Naive thymus-derived CD4-positive, alpha-beta T cell (primary cell): ENCODE data around the gene TMEM120A. TPM values are rescaled to one million over a fixed set of nuclear protein-coding genes. Genes with fewer than 3 reads are reported as not detected.

Experiments
- ATAC-seq: fragments of 150-1000 bp; cut with Tn5 transposase; 2 replicates; pipeline ENCODE4 v1.10.0; 2021; ENCODE audit warnings: mild to moderate bottlenecking, moderate library complexity
- CTCF ChIA-PET: fragments of 350-600 bp; sonication (Branson Sonifier 250); formaldehyde crosslinking; loops from one replicate; lab custom pipeline; 2021; ENCODE audit warnings: antibody characterized with exemption; lab: Charles Lee
- POLR2A ChIA-PET: fragments of 350-600 bp; sonication (Branson Sonifier 250); formaldehyde crosslinking; loops from one replicate; lab custom pipeline; 2021; ENCODE audit warnings: antibody characterized with exemption, inconsistent platforms; lab: Charles Lee
- DNase-seq, 9 donors: peaks; one replicate each; pipeline versions ENCODE4 v3.0.0 to v3.0.0-alpha.2; 2020 to 2022; ENCODE audit warnings: mixed read lengths in 1 of 9
- H3K27ac ChIP-seq: one replicate; pipeline ENCODE4 v1.7.0; 2013; ENCODE audit warnings: mild to moderate bottlenecking, low read depth, low read length, moderate library complexity
- H3K27me3 ChIP-seq, 2 donors: one replicate each; pipeline ENCODE4 v1.7.0; 2013; ENCODE audit warnings: low read length in 2 of 2, mild to moderate bottlenecking in 2 of 2, moderate library complexity in 2 of 2; ENCODE audit not compliant: control insufficient read depth in 2 of 2, insufficient read depth in 2 of 2
- H3K36me3 ChIP-seq, 3 experiments: 1 replicate in 2 of 3; 2 replicates in 1 of 3; pipeline ENCODE4 v1.7.0; 2013; ENCODE audit warnings: low read length in 3 of 3, mild to moderate bottlenecking in 3 of 3, moderate library complexity in 1 of 3; ENCODE audit not compliant: insufficient read depth in 3 of 3, control insufficient read depth in 2 of 3
- H3K4me1 ChIP-seq, 2 donors: one replicate each; pipeline ENCODE4 v1.7.0; 2013; ENCODE audit warnings: low read length in 2 of 2, mild to moderate bottlenecking in 2 of 2, moderate library complexity in 1 of 2; ENCODE audit not compliant: control insufficient read depth in 2 of 2, insufficient read depth in 2 of 2
- H3K4me3 ChIP-seq: 2 replicates; pipeline ENCODE4 v1.7.0; 2013; ENCODE audit warnings: mild to moderate bottlenecking, low read length
- H3K9me3 ChIP-seq, 3 experiments: 1 replicate in 2 of 3; 2 replicates in 1 of 3; pipeline ENCODE4 v1.7.0; 2013; ENCODE audit warnings: low read length in 3 of 3; ENCODE audit not compliant: control insufficient read depth in 2 of 3
- H3K27ac Mint-ChIP-seq, 9 donors: one replicate each; pipeline ENCODE4 v1.8.0; 2020 to 2022; ENCODE audit warnings: mixed read lengths in 9 of 9, mild to moderate bottlenecking in 8 of 9, moderate library complexity in 5 of 9, inconsistent platforms in 2 of 9
- H3K27me3 Mint-ChIP-seq, 5 donors: one replicate each; pipeline ENCODE4 v1.8.0; 2021 to 2022; ENCODE audit warnings: mixed read lengths in 5 of 5, mild to moderate bottlenecking in 1 of 5
- H3K36me3 Mint-ChIP-seq, 5 donors: one replicate each; pipeline ENCODE4 v1.8.0; 2020 to 2022; ENCODE audit warnings: mixed read lengths in 5 of 5, mild to moderate bottlenecking in 3 of 5, inconsistent platforms in 1 of 5
- H3K4me1 Mint-ChIP-seq, 7 donors: one replicate each; pipeline ENCODE4 v1.8.0; 2020 to 2022; ENCODE audit warnings: mixed read lengths in 7 of 7, mild to moderate bottlenecking in 3 of 7, inconsistent platforms in 1 of 7
- H3K4me3 Mint-ChIP-seq, 10 donors: one replicate each; pipeline ENCODE4 v1.8.0; 2020 to 2022; ENCODE audit warnings: mild to moderate bottlenecking in 10 of 10, mixed read lengths in 10 of 10, moderate library complexity in 6 of 10, inconsistent platforms in 2 of 10
- H3K9me3 Mint-ChIP-seq, 11 donors: one replicate each; pipeline ENCODE4 v1.8.0; 2020 to 2022; ENCODE audit warnings: mixed read lengths in 11 of 11, mild to moderate bottlenecking in 4 of 11, inconsistent platforms in 1 of 11, moderate library complexity in 1 of 11
- intact Hi-C, 2 donors: fragments of 100-400 bp; cut with micrococcal nuclease; formaldehyde crosslinking; loops; one replicate each; pipeline ENCODE4 v1.15.1; 2023
- polyA plus RNA-seq, 2 donors: library from polyadenylated mRNA; unstranded; fragments of 300-500 nt; fragmentation: Illumina TruSeq; gene quantifications; one replicate each; pipeline ENCODE4 v1.2.3, GENCODE V29; 2021
- total RNA-seq, 6 experiments: library from RNA in 5 of 6; stranded (reverse) in 5 of 6; gene quantifications; 1 replicate in 5 of 6; 2 replicates in 1 of 6; pipeline ENCODE4 v1.2.3 and lab custom pipeline; 2021 to 2026

TMEM120A gene
- total and polyA plus RNA-seq, 7 experiments from 2014 or later: 19.1 to 38.6 (median 25.2) TPM

DNA sequence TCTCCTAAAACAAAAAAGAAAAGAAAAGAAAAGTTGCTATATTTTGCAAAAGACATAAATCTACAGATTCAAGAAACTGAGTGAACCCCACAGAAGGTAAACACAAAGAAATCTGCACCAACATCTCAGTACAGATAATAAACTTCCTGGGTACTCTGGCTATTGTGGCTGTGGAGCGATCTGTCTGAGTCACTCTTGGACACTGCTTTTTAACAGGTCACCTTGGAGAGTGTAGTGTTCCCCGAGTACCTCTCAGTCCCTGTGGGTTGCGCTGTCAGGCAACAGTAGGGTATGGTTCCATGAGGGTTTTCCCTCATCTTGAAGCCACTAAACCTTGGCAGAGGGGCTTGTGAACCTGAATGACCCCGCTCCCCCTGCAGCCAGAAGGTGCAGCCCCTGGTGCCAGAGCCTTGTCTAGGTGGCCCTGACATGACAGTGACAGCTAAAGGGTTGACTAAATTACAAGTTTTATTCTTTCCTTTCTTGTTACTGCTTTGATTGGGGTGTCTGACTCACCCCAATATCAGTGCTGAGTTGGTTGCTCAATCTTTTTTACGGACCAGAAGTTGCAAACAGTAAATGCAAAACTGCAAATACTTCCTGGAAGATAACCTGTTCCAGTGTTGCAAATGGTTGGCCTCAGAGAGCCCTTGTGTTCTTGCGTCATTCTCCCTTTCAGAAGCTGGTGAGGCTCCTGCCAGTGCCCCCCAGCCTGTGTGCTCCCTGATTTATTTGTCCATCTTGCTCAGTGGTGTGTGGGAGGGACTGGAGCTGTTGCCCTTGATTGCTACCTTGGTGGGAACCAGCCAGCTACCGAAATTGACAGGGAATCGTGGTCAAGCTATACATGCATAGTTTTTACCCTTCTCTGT lies 48.9 kb downstream of the TMEM120A start:
- intact Hi-C loops: no loop called here
- peaks cover 7 to 32% (median 23%) of the 10 kb centered on the region in 7 donors for H3K4me1 Mint-ChIP-seq
- Histone ChIP-seq H3K36me3 (no peaks in the 10 kb centered on the region), H3K27me3 (no peaks in the 10 kb centered on the region), H3K27ac (no peak overlapping the region), H3K9me3 (no peaks in the 10 kb centered on the region), H3K4me1 (no peaks in the 10 kb centered on the region), H3K4me3 (no peak overlapping the region)
- peak; percentile 76 for ATAC-seq
- H3K27ac Mint-ChIP-seq: peak overlapping the region in 2 of 9 donors; percentile 8 to 24
- H3K27me3 Mint-ChIP-seq: no peaks in the 10 kb centered on the region
- H3K9me3 Mint-ChIP-seq: no peaks in the 10 kb centered on the region
- ChIA-PET CTCF (interaction anchor here (0.6 kb wide), 1 partner anchor 14 kb away, joined by 3 read pairs; no protein-coding TSS in a partner anchor), POLR2A (no interaction called here)
- no peak overlapping the region for H3K4me3 Mint-ChIP-seq
- DNase-seq: no peak
- peaks cover 0 to 25% (median 6%) of the 10 kb centered on the region in 5 donors for H3K36me3 Mint-ChIP-seq

DNA sequence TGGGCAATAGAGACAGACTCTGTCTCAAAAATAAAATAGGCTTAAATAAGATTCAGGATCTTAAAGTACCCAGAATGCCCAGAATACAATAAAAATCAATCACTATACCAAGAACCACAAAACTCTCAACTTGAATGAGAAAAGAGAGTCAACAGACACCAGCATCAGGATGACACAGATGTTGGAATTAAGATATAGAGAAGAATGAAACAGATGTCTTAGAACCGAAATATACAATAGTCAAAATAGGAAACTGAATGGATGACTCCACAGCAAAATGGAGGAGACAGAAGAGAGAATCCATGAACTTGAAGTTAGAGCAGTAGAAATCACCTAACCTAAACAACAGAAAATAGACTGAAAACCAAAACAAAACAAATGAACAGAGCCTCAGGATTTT lies 49.9 kb downstream of the TMEM120A start:
- Histone ChIP-seq H3K27ac (no peak overlapping the region), H3K4me1 (no peaks in the 10 kb centered on the region), H3K27me3 (no peaks in the 10 kb centered on the region), H3K4me3 (no peak overlapping the region), H3K9me3 (no peaks in the 10 kb centered on the region), H3K36me3 (no peaks in the 10 kb centered on the region)
- H3K27me3 Mint-ChIP-seq: no peaks in the 10 kb centered on the region
- intact Hi-C loops: no loop called here
- H3K27ac Mint-ChIP-seq: peak overlapping the region in 1 of 9 donors; percentile 8
- ChIA-PET CTCF (no interaction called here), POLR2A (no interaction called here)
- no peak overlapping the region for H3K4me3 Mint-ChIP-seq
- peaks cover 0 to 25% (median 6%) of the 10 kb centered on the region in 5 donors for H3K36me3 Mint-ChIP-seq
- peaks cover 7 to 27% (median 20%) of the 10 kb centered on the region in 7 donors for H3K4me1 Mint-ChIP-seq
- DNase-seq (no peak), ATAC-seq (no peak)
- no peaks in the 10 kb centered on the region for H3K9me3 Mint-ChIP-seq

DNA sequence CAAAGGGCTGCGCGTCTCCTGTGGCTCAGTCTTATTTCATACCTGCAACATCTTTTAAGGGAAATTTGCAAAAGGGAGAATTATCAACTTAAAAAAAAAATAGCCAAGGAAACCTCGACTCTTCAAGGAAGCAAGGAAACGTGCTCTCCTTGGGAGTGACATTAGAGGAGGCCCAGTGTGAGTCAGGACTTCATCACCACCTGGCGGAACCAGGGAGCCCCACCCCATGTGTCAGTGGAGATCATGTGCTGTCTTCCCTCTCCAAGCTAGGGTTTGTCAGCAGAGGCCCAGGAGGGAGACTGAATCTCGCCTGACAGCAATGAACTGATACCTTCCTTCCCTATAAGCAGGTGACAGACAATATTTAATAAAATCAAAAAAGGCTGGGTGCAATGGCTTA lies 50.5 kb downstream of the TMEM120A start:
- POLR2A ChIA-PET: no interaction called here
- CTCF ChIA-PET: no interaction called here

DNA sequence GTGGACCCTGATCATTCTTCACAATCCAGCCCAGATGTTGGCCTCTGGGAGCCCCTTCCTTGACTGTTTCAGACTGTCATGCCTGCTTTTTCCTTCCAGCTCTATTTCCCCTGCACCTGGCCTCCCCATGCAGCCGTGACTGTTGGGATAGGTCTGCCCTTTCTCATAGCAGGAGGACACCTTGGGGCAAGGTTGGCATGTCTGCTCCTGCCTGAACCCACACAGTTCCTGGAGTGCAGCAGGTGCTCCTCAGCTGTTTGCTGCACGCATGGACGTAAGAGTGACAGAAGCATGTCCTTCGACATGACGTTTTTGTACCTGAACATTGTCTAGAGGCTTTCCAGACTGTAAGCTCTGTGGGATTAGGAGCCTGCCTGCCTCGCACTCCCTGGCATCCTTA lies 55.5 kb downstream of the TMEM120A start:
- Histone ChIP-seq H3K27ac (no peak overlapping the region), H3K36me3 (no peaks in the 10 kb centered on the region), H3K4me3 (no peak overlapping the region), H3K9me3 (no peaks in the 10 kb centered on the region), H3K4me1 (no peaks in the 10 kb centered on the region), H3K27me3 (no peaks in the 10 kb centered on the region)
- no peak for DNase-seq
- Mint-ChIP-seq H3K4me3 (no peak overlapping the region), H3K9me3 (peaks cover 0 to 5% (median 0%) of the 10 kb centered on the region in 11 donors), H3K4me1 (peaks cover 0 to 16% (median 8%) of the 10 kb centered on the region in 7 donors), H3K27ac (peak overlapping the region in 1 of 9 donors; percentile 62), H3K36me3 (peaks cover 4 to 41% (median 11%) of the 10 kb centered on the region in 5 donors), H3K27me3 (no peaks in the 10 kb centered on the region)
- POLR2A ChIA-PET: interaction anchor here (0.6 kb wide), 1 partner anchor 522 kb away, joined by 3 read pairs; no protein-coding TSS in a partner anchor
- CTCF ChIA-PET: no interaction called here
- intact Hi-C loops: no loop called here
- ATAC-seq: no peak

More for the DNA sequence above, 50.5 kb downstream of the TMEM120A start:
- Histone ChIP-seq H3K4me1 (no peaks in the 10 kb centered on the region), H3K4me3 (no peak overlapping the region), H3K9me3 (no peaks in the 10 kb centered on the region), H3K36me3 (no peaks in the 10 kb centered on the region), H3K27ac (no peak overlapping the region), H3K27me3 (no peaks in the 10 kb centered on the region)
- intact Hi-C loops: no loop called here
- Mint-ChIP-seq H3K4me3 (no peak overlapping the region), H3K36me3 (peaks cover 0 to 28% (median 6%) of the 10 kb centered on the region in 5 donors), H3K27me3 (no peaks in the 10 kb centered on the region), H3K9me3 (no peaks in the 10 kb centered on the region), H3K27ac (no peak overlapping the region), H3K4me1 (peaks cover 7 to 29% (median 20%) of the 10 kb centered on the region in 7 donors)
- no peak for ATAC-seq
- DNase-seq: no peak

DNA sequence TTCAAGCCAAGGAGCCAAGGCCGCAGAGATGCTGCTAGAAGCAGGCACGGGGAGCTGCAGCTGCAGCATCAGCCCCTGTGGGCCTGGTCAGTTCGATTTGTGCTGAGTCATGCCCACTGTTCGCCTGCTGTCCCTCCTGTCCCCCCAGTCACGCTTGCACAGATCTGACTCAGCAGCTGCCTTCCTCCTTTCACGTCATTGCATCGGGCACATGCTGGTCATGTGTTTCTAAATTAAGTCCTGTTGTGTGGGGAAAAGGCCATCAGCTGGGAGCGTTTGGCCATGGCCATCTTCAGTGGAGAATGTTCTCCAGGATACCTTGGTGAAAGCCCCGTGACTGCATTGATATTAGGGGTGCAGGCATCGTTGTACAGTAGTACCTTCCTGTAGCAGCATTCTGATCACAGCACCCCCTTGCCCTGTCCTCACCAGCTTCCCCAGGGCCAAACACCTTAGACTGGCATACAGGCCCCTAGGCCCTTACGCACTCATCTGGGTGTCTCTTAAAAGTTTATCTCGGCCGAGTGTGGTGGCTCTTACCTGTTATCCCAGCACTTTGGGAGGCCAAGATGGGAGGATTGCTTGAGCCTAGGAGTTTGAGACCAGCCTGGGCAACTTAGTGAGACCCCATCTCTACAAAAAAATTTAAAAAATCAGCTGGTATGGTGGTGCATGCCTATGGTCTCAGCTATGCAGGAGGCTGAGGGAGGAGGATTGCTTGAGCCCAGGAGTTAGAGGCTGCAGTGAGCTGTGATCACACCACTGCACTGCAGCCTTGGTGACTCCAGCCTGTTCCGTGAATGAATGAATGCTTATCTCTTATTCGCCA lies 56.2 kb downstream of the TMEM120A start:
- Mint-ChIP-seq H3K36me3 (peaks cover 4 to 42% (median 11%) of the 10 kb centered on the region in 5 donors), H3K9me3 (peaks cover 0 to 8% (median 0%) of the 10 kb centered on the region in 11 donors), H3K4me3 (no peak overlapping the region), H3K27me3 (no peaks in the 10 kb centered on the region), H3K4me1 (peaks cover 0 to 16% (median 8%) of the 10 kb centered on the region in 7 donors), H3K27ac (peak overlapping the region in 1 of 9 donors; percentile 65)
- H3K27me3 ChIP-seq: no peaks in the 10 kb centered on the region
- H3K9me3 ChIP-seq: no peaks in the 10 kb centered on the region
- H3K4me3 ChIP-seq: no peak overlapping the region
- no peak overlapping the region for H3K27ac ChIP-seq
- CTCF ChIA-PET: no interaction called here
- H3K4me1 ChIP-seq: no peaks in the 10 kb centered on the region
- POLR2A ChIA-PET: no interaction called here
- H3K36me3 ChIP-seq: no peaks in the 10 kb centered on the region
- DNase-seq: no peak
- peak; percentile 46 for ATAC-seq
- intact Hi-C loops: no loop called here
